Trophoblast cell (in vitro differentiated cells and primary cell): Measurements from ENCODE around the gene TIGD1.
A peak's percentile ranks its signal among the peaks of the same experiment; 100 is the strongest.

ENCODE experiments used
- DNase-seq, 2 donors: peaks; one replicate each; pipeline ENCODE4 v3.0.0-alpha.2; 2016
- H2AFZ ChIP-seq: 2 replicates; pipeline ENCODE4 v1.6.1; 2013; ENCODE audit warnings: low read length, moderate library complexity, mild to moderate bottlenecking; ENCODE audit not compliant: insufficient read depth, poor library complexity
- H2AK5ac ChIP-seq: 2 replicates; pipeline ENCODE4 v1.6.1; 2013; ENCODE audit warnings: mild to moderate bottlenecking, low read length
- H2BK120ac ChIP-seq: 2 replicates; pipeline ENCODE4 v1.6.1; 2013; ENCODE audit warnings: low read length, mild to moderate bottlenecking, moderate library complexity; ENCODE audit not compliant: insufficient read depth, poor library complexity
- H2BK12ac ChIP-seq: 2 replicates; pipeline ENCODE4 v1.6.1; 2013; ENCODE audit warnings: mild to moderate bottlenecking, low read length, moderate library complexity
- H2BK5ac ChIP-seq: 2 replicates; pipeline ENCODE4 v1.6.1; 2013; ENCODE audit warnings: low read length, low read depth, moderate library complexity, mild to moderate bottlenecking; ENCODE audit not compliant: poor library complexity
- H3K14ac ChIP-seq: 2 replicates; pipeline ENCODE4 v1.6.1; 2013; ENCODE audit warnings: mild to moderate bottlenecking, low read length
- H3K18ac ChIP-seq: 2 replicates; pipeline ENCODE4 v1.6.1; 2013; ENCODE audit warnings: mild to moderate bottlenecking, low read length
- H3K23ac ChIP-seq: 2 replicates; pipeline ENCODE4 v1.6.1; 2013; ENCODE audit warnings: low read length
- H3K27ac ChIP-seq: 2 replicates; pipeline ENCODE4 v1.5.1; 2013; ENCODE audit warnings: low read depth, mild to moderate bottlenecking, inconsistent platforms, low read length, moderate library complexity
- H3K27me3 ChIP-seq: 2 replicates; pipeline ENCODE4 v1.6.1; 2013; ENCODE audit warnings: inconsistent platforms, mild to moderate bottlenecking, low read length, moderate library complexity; ENCODE audit not compliant: insufficient read depth
- H3K36me3 ChIP-seq, 2 experiments: 1 replicate in 1 of 2; 2 replicates in 1 of 2; pipeline ENCODE4 v1.6.1; 2013; ENCODE audit warnings: low read length in 2 of 2, mild to moderate bottlenecking in 2 of 2, moderate library complexity in 1 of 2; ENCODE audit not compliant: insufficient read depth in 2 of 2, control insufficient read depth in 1 of 2
- H3K4ac ChIP-seq: 2 replicates; pipeline ENCODE4 v1.6.1; 2013; ENCODE audit warnings: low read depth, mild to moderate bottlenecking, low read length, moderate library complexity
- H3K4me1 ChIP-seq, 2 experiments: 1 replicate in 1 of 2; 2 replicates in 1 of 2; pipeline ENCODE4 v1.6.1; 2013; ENCODE audit warnings: low read length in 2 of 2, mild to moderate bottlenecking in 2 of 2, moderate library complexity in 1 of 2; ENCODE audit not compliant: insufficient read depth in 2 of 2, control insufficient read depth in 1 of 2
- H3K4me2 ChIP-seq: 2 replicates; pipeline ENCODE4 v1.6.1; 2013; ENCODE audit warnings: inconsistent platforms, mild to moderate bottlenecking, low read length, moderate library complexity
- H3K4me3 ChIP-seq: 2 replicates; pipeline ENCODE4 v1.5.1; 2013; ENCODE audit warnings: mild to moderate bottlenecking, low read depth, low read length, inconsistent platforms
- H3K79me1 ChIP-seq: one replicate; pipeline ENCODE4 v1.6.1; 2013; ENCODE audit warnings: low read length
- H3K79me2 ChIP-seq: 2 replicates; pipeline ENCODE4 v1.6.1; 2013; ENCODE audit warnings: low read length, mild to moderate bottlenecking; ENCODE audit not compliant: control insufficient read depth, insufficient read depth, poor library complexity
- H3K9ac ChIP-seq: 2 replicates; pipeline ENCODE4 v1.6.1; 2013; ENCODE audit warnings: mild to moderate bottlenecking, low read length
- H3K9me3 ChIP-seq: 2 replicates; pipeline ENCODE4 v1.6.1; 2013; ENCODE audit warnings: low read depth, mild to moderate bottlenecking, control low read depth, inconsistent platforms, low read length; ENCODE audit not compliant: insufficient read depth
- H4K12ac ChIP-seq: 2 replicates; pipeline ENCODE4 v1.6.1; 2013; ENCODE audit warnings: low read depth, mild to moderate bottlenecking, low read length, moderate library complexity
- H4K8ac ChIP-seq: 2 replicates; pipeline ENCODE4 v1.6.1; 2013; ENCODE audit warnings: low read depth, mild to moderate bottlenecking, low read length, moderate library complexity
- H4K91ac ChIP-seq: one replicate; pipeline ENCODE4 v1.6.1; 2013; ENCODE audit warnings: low read depth, mild to moderate bottlenecking, low read length, moderate library complexity
- WGBS: extraction: QIAGEN DNeasy Blood & Tissue Kit; methylation state at CpG from one replicate; pipeline ENCODE4 v1.1.7; 2013; ENCODE audit warnings: missing lambda C conversion rate; ENCODE audit not compliant: insufficient read length, insufficient coverage; ENCODE audit errors: extremely low coverage; 5-methylcytosine and 5-hydroxymethylcytosine counted together

The TIGD1 gene

DNA sequence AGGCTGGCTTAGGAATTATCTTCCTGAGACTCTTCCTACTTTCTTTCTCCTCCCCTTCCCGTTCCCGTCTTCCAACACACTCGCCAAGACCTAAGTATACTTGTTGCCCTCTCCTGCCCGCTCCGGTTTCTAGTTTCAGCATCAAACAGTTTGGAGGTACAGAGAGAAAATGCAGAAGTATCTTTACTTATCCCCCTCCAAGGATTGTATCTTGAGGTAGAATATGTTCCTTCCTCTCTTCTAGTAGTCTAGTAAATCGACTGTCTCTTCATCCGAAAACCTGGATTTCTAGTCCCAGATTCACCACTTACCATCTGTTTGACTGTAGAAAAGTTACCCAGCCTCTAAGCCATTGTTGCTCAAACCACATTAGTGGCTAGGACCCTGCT lies 887 bp upstream of the TIGD1 start:
- peaks cover 0 to 4% of the 10 kb centered on the region in 2 experiments for H3K4me1 ChIP-seq
- H2AK5ac ChIP-seq, result peak overlapping the region; percentile 80
- peak overlapping the region; percentile 94 for H2BK5ac ChIP-seq
- H3K4me3 ChIP-seq, result peak overlapping the region; percentile 88
- H3K79me2 ChIP-seq, result peaks cover 11% of the 10 kb centered on the region
- peak overlapping the region; percentile 86 for H3K9ac ChIP-seq
- peak overlapping the region; percentile 88 for H2BK120ac ChIP-seq
- no peaks in the 10 kb centered on the region for H3K9me3 ChIP-seq
- H3K4me2 ChIP-seq, result peak overlapping the region; percentile 84
- H4K12ac ChIP-seq, result peak overlapping the region; percentile 97
- H3K23ac ChIP-seq, result no peak overlapping the region
- H2AFZ ChIP-seq, result peak overlapping the region; percentile 41
- peak overlapping the region; percentile 83 for H3K14ac ChIP-seq
- DNase-seq, result peak in 1 of 2 donors; percentile 6
- peak overlapping the region; percentile 84 for H3K4ac ChIP-seq
- WGBS, result no CpG with 5 or more reads among the region's 7 CpGs
- H3K27ac ChIP-seq, result peak overlapping the region; percentile 97
- no peak overlapping the region for H2BK12ac ChIP-seq
- no peaks in the 10 kb centered on the region for H3K27me3 ChIP-seq
- H3K79me1 ChIP-seq, result peaks cover 11% of the 10 kb centered on the region
- H4K91ac ChIP-seq, result peak overlapping the region; percentile 98
- peaks cover 3 to 11% of the 10 kb centered on the region in 2 experiments for H3K36me3 ChIP-seq
- H3K18ac ChIP-seq, result peak overlapping the region; percentile 95
- H4K8ac ChIP-seq, result peak overlapping the region; percentile 96

DNA sequence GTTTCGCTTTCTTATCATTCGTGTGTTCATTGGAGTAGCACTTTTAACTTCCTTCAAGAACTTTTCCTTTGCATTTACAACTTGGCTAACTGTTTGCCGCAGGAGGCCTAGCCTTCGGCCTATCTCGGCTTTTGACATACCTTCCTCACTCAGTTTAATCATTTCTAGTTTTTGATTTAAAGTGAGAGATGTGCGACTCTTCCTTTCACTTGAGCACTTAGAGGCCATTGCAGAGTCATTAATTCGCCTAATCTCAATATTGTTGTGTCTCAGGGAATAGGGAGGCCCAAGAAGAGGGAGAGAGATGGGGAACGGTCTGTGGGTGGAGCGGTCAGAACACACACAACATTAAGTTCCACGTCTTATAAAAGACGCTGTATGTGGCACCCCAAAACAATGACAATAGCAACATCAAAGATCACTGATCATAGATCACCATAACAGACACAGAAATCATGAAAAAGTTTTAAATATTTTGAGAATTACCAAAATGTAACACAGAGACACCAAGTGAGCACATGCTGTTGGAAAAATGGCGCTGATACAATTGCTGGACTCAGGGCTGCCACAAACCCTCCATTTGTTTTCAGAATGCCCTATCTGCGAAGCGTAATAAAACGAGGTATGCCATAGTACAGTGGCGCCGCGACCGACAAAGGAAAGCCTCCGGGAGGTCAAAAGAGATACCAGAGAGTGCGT lies 553 bp downstream of the TIGD1 start:
- no peak overlapping the region for H3K23ac ChIP-seq
- H3K36me3 ChIP-seq, result peaks cover 3 to 7% of the 10 kb centered on the region in 2 experiments
- H4K12ac ChIP-seq, result peak overlapping the region; percentile 75
- H2AFZ ChIP-seq, result peak overlapping the region; percentile 41
- DNase-seq, result no peak
- peak overlapping the region; percentile 97 for H3K27ac ChIP-seq
- H3K9me3 ChIP-seq, result no peaks in the 10 kb centered on the region
- peak overlapping the region; percentile 23 for H2BK5ac ChIP-seq
- no peak overlapping the region for H2AK5ac ChIP-seq
- H3K27me3 ChIP-seq, result no peaks in the 10 kb centered on the region
- H3K79me1 ChIP-seq, result peaks cover 11% of the 10 kb centered on the region
- H4K91ac ChIP-seq, result peak overlapping the region; percentile 56
- H4K8ac ChIP-seq, result peak overlapping the region; percentile 85
- H3K9ac ChIP-seq, result peak overlapping the region; percentile 96
- H2BK120ac ChIP-seq, result peak overlapping the region; percentile 33
- peak overlapping the region; percentile 35 for H3K4ac ChIP-seq
- no peak overlapping the region for H2BK12ac ChIP-seq
- H3K4me1 ChIP-seq, result peaks cover 0 to 4% of the 10 kb centered on the region in 2 experiments
- peak overlapping the region; percentile 69 for H3K14ac ChIP-seq
- peaks cover 11% of the 10 kb centered on the region for H3K79me2 ChIP-seq
- H3K4me2 ChIP-seq, result peak overlapping the region; percentile 84
- H3K4me3 ChIP-seq, result peak overlapping the region; percentile 88
- H3K18ac ChIP-seq, result peak overlapping the region; percentile 73
- no CpG with 5 or more reads among the region's 21 CpGs for WGBS

DNA sequence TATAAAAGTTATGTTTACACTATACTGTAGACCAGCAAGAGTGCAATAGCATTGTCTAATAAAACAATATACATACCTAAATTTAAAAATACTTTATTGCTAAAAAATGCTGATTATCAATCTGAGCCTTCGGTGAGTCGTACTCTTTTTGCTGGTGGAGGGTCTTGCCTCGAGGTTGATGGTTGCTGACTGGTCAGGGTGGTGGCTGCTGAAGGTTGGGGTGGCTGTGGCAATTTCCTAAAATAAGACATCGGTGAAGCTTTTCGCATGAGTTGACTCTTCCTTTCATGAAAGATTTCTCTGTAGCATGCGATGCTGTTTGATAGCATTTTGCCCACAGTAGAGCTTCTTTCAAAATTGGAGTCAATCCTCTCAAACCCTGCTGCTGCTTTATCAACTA lies 2.4 kb downstream of the TIGD1 start:
- Histone ChIP-seq H3K36me3 (peaks cover 3% of the 10 kb centered on the region in 2 experiments), H3K4me1 (peaks cover 0 to 4% of the 10 kb centered on the region in 2 experiments), H3K4me2 (no peak overlapping the region), H3K9ac (no peak overlapping the region), H3K14ac (no peak overlapping the region), H2AK5ac (no peak overlapping the region), H4K12ac (no peak overlapping the region), H2BK120ac (no peak overlapping the region), H4K8ac (no peak overlapping the region), H4K91ac (no peak overlapping the region), H3K9me3 (peaks cover 3% of the 10 kb centered on the region), H2AFZ (no peak overlapping the region), H3K27ac (no peak overlapping the region), H3K27me3 (no peaks in the 10 kb centered on the region), H2BK12ac (no peak overlapping the region), H3K4me3 (no peak overlapping the region), H3K79me2 (peaks cover 11% of the 10 kb centered on the region), H2BK5ac (no peak overlapping the region), H3K23ac (no peak overlapping the region), H3K18ac (no peak overlapping the region), H3K79me1 (peaks cover 11% of the 10 kb centered on the region), H3K4ac (no peak overlapping the region)
- WGBS, result no CpG with 5 or more reads among the region's 6 CpGs
- DNase-seq, result no peak

DNA sequence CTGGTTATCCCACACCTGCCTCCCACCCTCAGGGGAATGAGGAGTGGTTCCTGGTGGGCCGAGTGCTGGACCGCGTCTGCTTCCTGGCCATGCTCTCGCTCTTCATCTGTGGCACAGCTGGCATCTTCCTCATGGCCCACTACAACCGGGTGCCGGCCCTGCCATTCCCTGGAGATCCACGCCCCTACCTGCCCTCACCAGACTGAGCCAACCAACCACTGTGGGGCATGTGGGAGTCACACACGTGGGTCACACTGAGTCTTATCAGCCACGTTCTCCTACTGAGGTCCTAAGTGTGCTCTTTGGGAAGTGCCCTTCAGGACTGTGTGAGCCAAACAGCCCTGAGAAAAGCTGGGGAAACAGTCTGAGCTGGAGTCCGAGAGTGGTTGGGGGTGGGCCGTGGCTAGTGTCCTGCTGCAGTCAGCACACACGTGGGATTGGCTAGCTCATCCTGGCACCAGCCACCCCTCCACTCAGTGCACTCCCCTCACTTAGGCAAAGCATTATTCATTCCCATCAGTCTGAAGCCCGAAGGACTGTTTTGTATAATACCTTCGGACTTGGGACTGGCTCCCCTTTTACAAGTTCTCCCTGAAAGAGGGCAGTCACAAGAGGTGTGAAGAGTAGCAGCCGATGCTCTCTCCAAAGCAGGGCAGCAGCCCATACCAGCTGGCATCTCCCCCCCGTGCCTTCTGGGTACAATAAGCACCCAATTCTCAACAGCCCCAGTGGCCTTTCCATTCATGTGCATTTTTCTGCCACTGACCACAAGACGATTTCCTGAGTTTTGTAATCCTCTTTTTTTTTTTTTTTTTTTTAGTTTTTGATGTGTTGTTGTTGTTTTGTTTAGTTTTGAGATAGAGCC lies 4.6 kb downstream of the TIGD1 start:
- no peak overlapping the region for H4K91ac ChIP-seq
- H3K79me2 ChIP-seq, result peaks cover 4% of the 10 kb centered on the region
- no peak overlapping the region for H3K4me3 ChIP-seq
- no peak overlapping the region for H3K27ac ChIP-seq
- no peak overlapping the region for H2AK5ac ChIP-seq
- H3K4ac ChIP-seq, result no peak overlapping the region
- no peak overlapping the region for H3K14ac ChIP-seq
- H2BK120ac ChIP-seq, result no peak overlapping the region
- no peak overlapping the region for H3K4me2 ChIP-seq
- no CpG with 5 or more reads among the region's 17 CpGs for WGBS
- H3K9me3 ChIP-seq, result peaks cover 3% of the 10 kb centered on the region
- H3K36me3 ChIP-seq, result no peaks in the 10 kb centered on the region
- no peak overlapping the region for H2AFZ ChIP-seq
- H3K18ac ChIP-seq, result no peak overlapping the region
- no peak overlapping the region for H2BK5ac ChIP-seq
- H3K4me1 ChIP-seq, result no peaks in the 10 kb centered on the region
- no peaks in the 10 kb centered on the region for H3K27me3 ChIP-seq
- H3K9ac ChIP-seq, result no peak overlapping the region
- H4K8ac ChIP-seq, result no peak overlapping the region
- H2BK12ac ChIP-seq, result no peak overlapping the region
- H3K23ac ChIP-seq, result no peak overlapping the region
- DNase-seq, result no peak
- H3K79me1 ChIP-seq, result peaks cover 6% of the 10 kb centered on the region
- no peak overlapping the region for H4K12ac ChIP-seq
